Diencephalon (tissue), 1 donor: ENCODE measurements around the gene TTR. TPM values are rescaled to one million over a fixed set of nuclear protein-coding genes. Genes with fewer than 3 reads are reported as not detected.

ENCODE experiments used
- total RNA-seq: library from RNA; depleted of rRNA; stranded (reverse); fragments of >200 nt; gene quantifications from one replicate; pipeline ENCODE4 v1.2.3, GENCODE V29; 2014

The TTR gene
- 410 TPM for total RNA-seq

GRCh38 chr18:31591628-31592027 lies at the start of gene TTR:
Gene TTR (plus strand): TSS chr18:31591877. CDS start chr18:31591903, 26 bp downstream.

Other genes with a start within 250 kb of the TTR start
- not detected for gene DSG4, start 215.1 kb upstream of the TTR start, total RNA-seq
- not detected for gene DSG3, start 144.1 kb upstream of the TTR start, total RNA-seq
- gene DSG2, start 93.7 kb upstream of the TTR start, total RNA-seq: 6.2 TPM
- gene B4GALT6, start 92.7 kb downstream of the TTR start, total RNA-seq: 29.5 TPM
- gene SLC25A52, start 169.0 kb downstream of the TTR start, total RNA-seq: 0.23 TPM